PC-3 (cell line): ENCODE measurements around the gene NUCB1. TPM values are rescaled to one million over a fixed set of nuclear protein-coding genes. Genes with fewer than 3 reads are reported as not detected.

ENCODE experiments used
- ATAC-seq: fragments of 200-7000 bp; cut with Tn5 transposase; 2 replicates; pipeline ENCODE4 v1.9.1; 2020; ENCODE audit warnings: mild to moderate bottlenecking, moderate library complexity
- BruUV-seq: library from RNA; stranded (reverse); fragments of 400-500 nt; replicated peaks from 2 replicates; lab custom pipeline; 2021; lab: Mats Ljungman, UMichigan
- CTCF ChIA-PET: fragments of 300-600 bp; sonication (Branson Sonifier 250); formaldehyde crosslinking; loops from one replicate; lab custom pipeline; 2022; ENCODE audit warnings: antibody characterized with exemption; lab: Charles Lee
- POLR2A ChIA-PET: fragments of 300-600 bp; sonication (Branson Sonifier 250); formaldehyde crosslinking; loops from one replicate; lab custom pipeline; 2022; ENCODE audit warnings: antibody characterized with exemption; ENCODE audit not compliant: unreplicated experiment; lab: Charles Lee
- DNase-seq: peaks from one replicate; pipeline ENCODE4 v3.0.0-alpha.2; 2015
- H2AFZ ChIP-seq: fragments of 300-600 bp; sonication (generic); 2 replicates; pipeline ENCODE4 v1.6.0; 2016; ENCODE audit warnings: antibody characterized with exemption, low read length
- H3F3A ChIP-seq: fragments of 300-600 bp; sonication (generic); one replicate; pipeline ENCODE4 v1.6.0; 2017; ENCODE audit warnings: antibody characterized with exemption, low read length, control low read depth, mild to moderate bottlenecking; ENCODE audit not compliant: unreplicated experiment
- H3K27ac ChIP-seq: fragments of 300-600 bp; sonication (generic); 2 replicates; pipeline ENCODE4 v1.5.1; 2016; ENCODE audit warnings: mild to moderate bottlenecking, low read length
- H3K27me3 ChIP-seq: fragments of 300-600 bp; sonication (generic); 2 replicates; pipeline ENCODE4 v1.6.1; 2016; ENCODE audit warnings: low read length, mixed read lengths
- H3K36me3 ChIP-seq: fragments of 300-600 bp; sonication (generic); 2 replicates; pipeline ENCODE4 v1.6.1; 2016; ENCODE audit warnings: low read depth, mixed run types, low read length, mixed read lengths
- H3K4me1 ChIP-seq: fragments of 300-600 bp; sonication (generic); 2 replicates; pipeline ENCODE4 v1.5.1; 2016; ENCODE audit warnings: low read length; ENCODE audit not compliant: insufficient read depth
- H3K4me2 ChIP-seq: fragments of 300-600 bp; sonication (generic); 2 replicates; pipeline ENCODE4 v1.6.0; 2016; ENCODE audit warnings: low read length
- H3K4me3 ChIP-seq: fragments of 300-600 bp; sonication (generic); 2 replicates; pipeline ENCODE4 v1.5.1; 2016; ENCODE audit warnings: mild to moderate bottlenecking, low read length, mixed read lengths
- H3K79me2 ChIP-seq: fragments of 300-600 bp; sonication (generic); 2 replicates; pipeline ENCODE4 v1.6.1; 2017; ENCODE audit warnings: low read length, mixed read lengths
- H3K9ac ChIP-seq: fragments of 300-600 bp; sonication (generic); 2 replicates; pipeline ENCODE4 v1.6.0; 2016; ENCODE audit warnings: mild to moderate bottlenecking, low read length
- H3K9me2 ChIP-seq: fragments of 300-600 bp; sonication (generic); replicated peaks from 2 replicates; pipeline ENCODE4 v1.6.1; 2016; ENCODE audit warnings: mixed run types, low read length, mixed read lengths
- H3K9me3 ChIP-seq: fragments of 300-600 bp; sonication (generic); 2 replicates; pipeline ENCODE4 v1.6.1; 2016; ENCODE audit warnings: low read length, mixed read lengths
- H4K20me1 ChIP-seq: fragments of 300-600 bp; sonication (generic); 2 replicates; pipeline ENCODE4 v1.6.1; 2016; ENCODE audit warnings: low read length, mixed read lengths
- CTCF ChIP-seq: fragments of 300-600 bp; sonication (generic); conservative IDR thresholded peaks from 2 replicates; pipeline ENCODE4 v1.5.1; 2017; ENCODE audit warnings: antibody characterized with exemption, low read depth, mild to moderate bottlenecking, low read length
- EZH2 ChIP-seq: fragments of 300-600 bp; sonication (generic); IDR thresholded peaks from one replicate; pipeline ENCODE4 v1.6.1; 2017; ENCODE audit warnings: antibody characterized with exemption, mild to moderate bottlenecking, low read length; ENCODE audit not compliant: unreplicated experiment
- EZH2phosphoT487 ChIP-seq: fragments of 300-600 bp; sonication (generic); IDR thresholded peaks from 2 replicates; pipeline ENCODE4 v1.6.1; 2018; ENCODE audit warnings: mild to moderate bottlenecking, antibody characterized with exemption, low read length, borderline replicate concordance
- intact Hi-C: fragments of 100-400 bp; cut with micrococcal nuclease; formaldehyde crosslinking; loops from 2 replicates; pipeline ENCODE4 v1.9.0; 2023
- total RNA-seq: library from RNA; depleted of rRNA; stranded (reverse); fragments of >200 nt; gene quantifications from 2 replicates; pipeline ENCODE4 v1.2.3, GENCODE V29; 2014

NUCB1 gene
- total RNA-seq, 1 experiment from 2014 or later = 137 TPM

GRCh38 chr19:48961051-48961649, 61.0 kb downstream of the NUCB1 start:
- Histone ChIP-seq H3K36me3 (peaks cover 2% of the 10 kb centered on the region; the same call in 1 of the 2 replicates), H3K4me2 (no peak overlapping the region), H3K79me2 (peaks cover 12% of the 10 kb centered on the region), H3K4me3 (no peak overlapping the region), H3K4me1 (peaks cover 27% of the 10 kb centered on the region), H3K9me3 (no peaks in the 10 kb centered on the region), H2AFZ (no peak overlapping the region), H3K9ac (no peak overlapping the region), H3K27me3 (no peaks in the 10 kb centered on the region), H3K9me2 (no peaks in the 10 kb centered on the region), H3K27ac (no peak overlapping the region), H3F3A (peaks cover 5% of the 10 kb centered on the region), H4K20me1 (0 out of 2 replicates have a peak, but pooled peaks cover 2% of the 10 kb centered on the region)
- DNase-seq (no peak), ATAC-seq (no peak)
- intact Hi-C loops = no loop called here
- BruUV-seq = no TSS peak
- POLR2A ChIA-PET = no interaction called here
- CTCF ChIA-PET = no interaction called here
- TF ChIP-seq EZH2phosphoT487 (no peak), EZH2 (no peak), CTCF (no peak)

GRCh38 chr19:48961673-48962028, 61.5 kb downstream of the NUCB1 start:
- Histone ChIP-seq H4K20me1 (0 out of 2 replicates have a peak, but pooled peaks cover 5% of the 10 kb centered on the region), H3K9me3 (no peaks in the 10 kb centered on the region), H3K36me3 (peaks cover 7% of the 10 kb centered on the region; the same call in 1 of the 2 replicates), H3K4me1 (peaks cover 31% of the 10 kb centered on the region), H3K4me3 (no peak overlapping the region), H3K79me2 (peaks cover 14% of the 10 kb centered on the region), H3K27me3 (no peaks in the 10 kb centered on the region), H3K4me2 (no peak overlapping the region), H2AFZ (no peak overlapping the region), H3K9me2 (no peaks in the 10 kb centered on the region), H3F3A (peaks cover 5% of the 10 kb centered on the region), H3K9ac (no peak overlapping the region), H3K27ac (no peak overlapping the region)
- POLR2A ChIA-PET = interaction anchor here (0.6 kb wide), 2 partner anchors 81 to 83 kb away, joined by 7 to 22 read pairs; no protein-coding TSS in a partner anchor
- DNase-seq (no peak), ATAC-seq (no peak)
- BruUV-seq = no TSS peak
- intact Hi-C loops = no loop called here
- no peak for TF ChIP-seq EZH2phosphoT487
- no peak for TF ChIP-seq EZH2
- no peak for TF ChIP-seq CTCF
- CTCF ChIA-PET = interaction anchor here (0.5 kb wide), 1 partner anchor 32 kb away, joined by 3 read pairs; the partner anchor contains the start of genes GYS1 and RUVBL2
